HG03342 (cell line): ENCODE measurements around the gene LLGL2.

Experiments used
- ATAC-seq: cut with Tn5 transposase; IDR thresholded peaks from one replicate; pipeline ENCODE4 v1.9.1; 2021; ENCODE audit warnings: mild to moderate bottlenecking, moderate library complexity; ENCODE audit not compliant: unreplicated experiment

The LLGL2 gene

GRCh38 chr17:75549246-75550138 lies 24.0 kb downstream of the LLGL2 start:
- no peak for ATAC-seq

GRCh38 chr17:75550139-75550465 lies 24.6 kb downstream of the LLGL2 start:
- no peak for ATAC-seq

- ATAC-seq, result no peak
These were observed 25.8 kb downstream of the LLGL2 start for GRCh38 chr17:75551266-75551665.

GRCh38 chr17:75552425-75553294 lies 27.2 kb downstream of the LLGL2 start:
- ATAC-seq, result no peak

- no peak for ATAC-seq
These were observed 28.0 kb downstream of the LLGL2 start for GRCh38 chr17:75553295-75554110.

- ATAC-seq, result no peak
These were observed 30.2 kb downstream of the LLGL2 start for GRCh38 chr17:75555679-75556153.

GRCh38 chr17:75557075-75557851 lies 31.8 kb downstream of the LLGL2 start:
- ATAC-seq, result no peak

GRCh38 chr17:75557852-75558665 lies 32.6 kb downstream of the LLGL2 start:
- no peak for ATAC-seq

GRCh38 chr17:75558666-75559530 lies 33.4 kb downstream of the LLGL2 start:
- ATAC-seq, result no peak

GRCh38 chr17:75559958-75560533 lies 34.5 kb downstream of the LLGL2 start:
- no peak for ATAC-seq

GRCh38 chr17:75561927-75562603 lies 36.6 kb downstream of the LLGL2 start:
- ATAC-seq, result no peak

- ATAC-seq, result no peak
These were observed 37.7 kb downstream of the LLGL2 start for GRCh38 chr17:75563063-75563758.

GRCh38 chr17:75564195-75564594 lies 38.7 kb downstream of the LLGL2 start:
- no peak for ATAC-seq

- ATAC-seq, result no peak
These were observed 39.6 kb downstream of the LLGL2 start for GRCh38 chr17:75565066-75565465.

- ATAC-seq, result no peak
These were observed 40.1 kb downstream of the LLGL2 start for GRCh38 chr17:75565618-75566017.

- ATAC-seq, result no peak
These were observed 40.9 kb downstream of the LLGL2 start for GRCh38 chr17:75566416-75566815.

- no peak for ATAC-seq
These were observed 41.3 kb downstream of the LLGL2 start for GRCh38 chr17:75566834-75567233.
